K562 (cell line): ENCODE measurements around the gene ITSN1. TPM values are rescaled to one million over a fixed set of nuclear protein-coding genes. Genes with fewer than 3 reads are reported as not detected.

Experiments
- CAMTA2 ChIP-seq: fragments of 250-450 bp; sonication (Bioruptor Pico); conservative IDR thresholded peaks from 2 replicates; pipeline ENCODE4 v1.5.1; 2022
- GATA2 ChIP-seq: sonication (generic); formaldehyde crosslinking; IDR thresholded peaks from 2 replicates; pipeline ENCODE4 v1.4.0; 2020; ENCODE audit warnings: mild to moderate bottlenecking, missing genetic modification reagents
- HES1 ChIP-seq: fragments of 450-650 bp; IDR thresholded peaks from 2 replicates; pipeline ENCODE4 v1.6.1; 2016; ENCODE audit warnings: low read depth, mild to moderate bottlenecking, moderate library complexity
- KLF1 ChIP-seq: fragments of 450-650 bp; IDR thresholded peaks from 2 replicates; pipeline ENCODE4 v1.6.1; 2016; ENCODE audit warnings: missing genetic modification characterization, missing compliant biosample characterization
- MIER1 ChIP-seq: fragments of 450-650 bp; IDR thresholded peaks from 2 replicates; pipeline ENCODE4 v1.6.1; 2016; ENCODE audit warnings: antibody characterized with exemption, mild to moderate bottlenecking, low read depth
- MTF1 ChIP-seq: fragments of 250-450 bp; sonication (Bioruptor Pico); IDR thresholded peaks from 2 replicates; pipeline ENCODE4 v1.9.0; 2021; ENCODE audit warnings: moderate library complexity, mild to moderate bottlenecking, inconsistent platforms, borderline replicate concordance
- NBN ChIP-seq: fragments of 450-650 bp; IDR thresholded peaks from 2 replicates; pipeline ENCODE4 v1.6.1; 2016; ENCODE audit warnings: low read depth, mild to moderate bottlenecking
- NFATC3 ChIP-seq: fragments of 450-650 bp; IDR thresholded peaks from 2 replicates; pipeline ENCODE4 v1.6.1; 2017; ENCODE audit warnings: mild to moderate bottlenecking
- PKNOX1 ChIP-seq: fragments of 450-650 bp; IDR thresholded peaks from 2 replicates; pipeline ENCODE4 v1.6.1; 2016
- SREBF2 ChIP-seq: sonication (generic); formaldehyde crosslinking; IDR thresholded peaks from 2 replicates; pipeline ENCODE4 v1.4.0; 2020; ENCODE audit warnings: mild to moderate bottlenecking, missing genetic modification reagents
- ZNF507 ChIP-seq: conservative IDR thresholded peaks from 2 replicates; pipeline ENCODE4 v1.6.1; 2017; ENCODE audit warnings: missing genetic modification characterization, missing compliant biosample characterization
- ZNF609 ChIP-seq: sonication (generic); formaldehyde crosslinking; IDR thresholded peaks from 2 replicates; pipeline ENCODE4 v1.8.1; 2023; ENCODE audit warnings: missing genetic modification reagents, mild to moderate bottlenecking, borderline replicate concordance
- ZNF778 ChIP-seq: fragments of 450-650 bp; formaldehyde crosslinking; IDR thresholded peaks from 2 replicates; pipeline ENCODE4 v1.4.0; 2020; ENCODE audit warnings: mild to moderate bottlenecking, moderate library complexity
- polyA plus RNA-seq, 8 experiments: library from polyadenylated mRNA; depleted of rRNA in 4 of 8; stranded (reverse) in 5 of 8; unstranded in 3 of 8; fragments of >200 nt; fragmentation: Nextera tagmentation in 2 of 8; fragmentation: Illumina TruSeq in 1 of 8; extraction: Ambion mirVana in 2 of 8; extraction: Trizol in 1 of 8; gene quantifications; 2 replicates each; pipeline versions ENCODE4 v1.2.1 to v1.2.3, GENCODE V29; 2011 to 2014; ENCODE audit warnings: inconsistent platforms in 1 of 8, missing spikeins in 1 of 8
- total RNA-seq, 7 experiments: library from RNA; depleted of rRNA in 6 of 7; stranded (reverse); fragments of >200 nt in 6 of 7; fragmentation: Illumina TruSeq in 2 of 7; extraction: Trizol in 2 of 7; gene quantifications; 2 replicates each; pipeline versions ENCODE4 v1.2.1 to v1.2.3, GENCODE V29; 2011 to 2021; ENCODE audit warnings: low replicate concordance in 1 of 7

Gene ITSN1
- total and polyA plus RNA-seq, 9 of the 15 experiments (the other 6 are each of a cell fraction or from before 2014, with no cell fraction given): 1.1 to 12.6 (median 4.8) TPM

- no peak for TF ChIP-seq ZNF609
- TF ChIP-seq GATA2 (CRISPR knock-in tag): no peak
- TF ChIP-seq SREBF2 (CRISPR knock-in tag): no peak
- no peak for TF ChIP-seq CAMTA2 (CRISPR knock-in tag)
- no peak for TF ChIP-seq NFATC3
- no peak for TF ChIP-seq MTF1 (CRISPR knock-in tag)
- TF ChIP-seq KLF1 (tag): no peak
- no peak for TF ChIP-seq MIER1
- TF ChIP-seq ZNF507 (tag): no peak
- TF ChIP-seq NBN: peak; percentile 51; the same call in 1 of the 2 replicates
- TF ChIP-seq ZNF778 (CRISPR knock-in tag): no peak
- TF ChIP-seq HES1: no peak
- no peak for TF ChIP-seq PKNOX1
Observed at GRCh38 chr21:33761441-33762036, 119.2 kb downstream of the ITSN1 start (continued).
